Measurements from ENCODE around the gene PNPLA2.

DNA sequence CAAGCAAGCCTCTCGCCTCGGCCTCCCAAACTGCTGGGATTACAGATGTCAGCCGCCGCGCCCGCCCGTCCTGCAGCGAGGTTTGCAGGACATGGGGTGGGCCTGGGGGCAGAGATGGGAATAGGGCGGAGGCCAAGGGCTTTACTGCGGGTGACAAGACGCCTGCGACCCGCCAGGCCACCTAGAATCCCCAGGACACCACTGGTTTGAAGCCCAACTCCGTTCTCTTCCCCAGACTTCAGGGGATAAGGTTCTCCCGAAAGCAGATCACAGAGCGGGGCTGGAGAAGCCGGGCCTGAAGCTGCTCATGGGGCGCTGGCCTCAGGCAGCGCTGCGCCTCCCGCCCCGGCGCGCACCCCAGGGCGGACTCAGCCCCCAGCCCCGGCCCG, 23.3 kb downstream of the PNPLA2 start:
- TF ChIP-seq, protein P1, sequence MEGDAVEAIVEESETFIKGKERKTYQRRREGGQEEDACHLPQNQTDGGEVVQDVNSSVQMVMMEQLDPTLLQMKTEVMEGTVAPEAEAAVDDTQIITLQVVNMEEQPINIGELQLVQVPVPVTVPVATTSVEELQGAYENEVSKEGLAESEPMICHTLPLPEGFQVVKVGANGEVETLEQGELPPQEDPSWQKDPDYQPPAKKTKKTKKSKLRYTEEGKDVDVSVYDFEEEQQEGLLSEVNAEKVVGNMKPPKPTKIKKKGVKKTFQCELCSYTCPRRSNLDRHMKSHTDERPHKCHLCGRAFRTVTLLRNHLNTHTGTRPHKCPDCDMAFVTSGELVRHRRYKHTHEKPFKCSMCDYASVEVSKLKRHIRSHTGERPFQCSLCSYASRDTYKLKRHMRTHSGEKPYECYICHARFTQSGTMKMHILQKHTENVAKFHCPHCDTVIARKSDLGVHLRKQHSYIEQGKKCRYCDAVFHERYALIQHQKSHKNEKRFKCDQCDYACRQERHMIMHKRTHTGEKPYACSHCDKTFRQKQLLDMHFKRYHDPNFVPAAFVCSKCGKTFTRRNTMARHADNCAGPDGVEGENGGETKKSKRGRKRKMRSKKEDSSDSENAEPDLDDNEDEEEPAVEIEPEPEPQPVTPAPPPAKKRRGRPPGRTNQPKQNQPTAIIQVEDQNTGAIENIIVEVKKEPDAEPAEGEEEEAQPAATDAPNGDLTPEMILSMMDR (conservative IDR thresholded peaks at IDR 0.05 in 1 of 2, IDR thresholded peaks at IDR 0.05 in 1 of 2; ENCODE audit: extremely low read depth in 1 of 2, insufficient read depth in 1 of 2, low read depth in 1 of 2, low read length in 2 of 2): no peak
- TF ChIP-seq EZH2 (IDR thresholded peaks at IDR 0.05; ENCODE audit: borderline replicate concordance, low read length): no peak

All from mammary epithelial cell (primary cell).